WTC11 (cell line): ENCODE results near the gene TMEM40. TPM values are rescaled to one million over a fixed set of nuclear protein-coding genes. Genes with fewer than 3 reads are reported as not detected.

Experiments
- ATAC-seq: fragments of 200-7000 bp; cut with Tn5 transposase; 2 replicates; pipeline ENCODE4 v1.10.0; 2021; ENCODE audit warnings: mild to moderate bottlenecking, moderate library complexity
- CTCF ChIA-PET: fragments of 300-600 bp; sonication (Branson Sonifier 250); formaldehyde crosslinking; loops from one replicate; lab custom pipeline; 2021; ENCODE audit warnings: antibody characterized with exemption; lab: Charles Lee
- POLR2A ChIA-PET: fragments of 350-600 bp; sonication (Branson Sonifier 250); formaldehyde crosslinking; loops from one replicate; lab custom pipeline; 2021; ENCODE audit warnings: antibody characterized with exemption; lab: Charles Lee
- DNase-seq: peaks from one replicate; pipeline ENCODE4 v3.0.0; 2021; ENCODE audit warnings: low spot score
- H3K27ac Mint-ChIP-seq: 2 replicates; pipeline ENCODE4 v1.8.0; 2021; ENCODE audit warnings: mixed read lengths
- H3K27me3 Mint-ChIP-seq: 2 replicates; pipeline ENCODE4 v1.8.0; 2021; ENCODE audit warnings: low read depth, mild to moderate bottlenecking, moderate library complexity, mixed read lengths
- H3K36me3 Mint-ChIP-seq: 2 replicates; pipeline ENCODE4 v1.8.0; 2021; ENCODE audit warnings: mixed read lengths
- H3K4me1 Mint-ChIP-seq: 2 replicates; pipeline ENCODE4 v1.8.0; 2022; ENCODE audit warnings: mixed read lengths
- H3K4me3 Mint-ChIP-seq: 2 replicates; pipeline ENCODE4 v1.8.0; 2021; ENCODE audit warnings: mild to moderate bottlenecking, moderate library complexity, mixed read lengths
- H3K9me3 Mint-ChIP-seq: 2 replicates; pipeline ENCODE4 v1.8.0; 2021; ENCODE audit warnings: mixed read lengths
- CREB1 ChIP-seq: sonication (generic); formaldehyde crosslinking; IDR thresholded peaks from 2 replicates; pipeline ENCODE4 v1.8.0; 2023; ENCODE audit warnings: mild to moderate bottlenecking, missing genetic modification reagents
- ESRRA ChIP-seq: sonication (generic); formaldehyde crosslinking; IDR thresholded peaks from 2 replicates; pipeline ENCODE4 v1.8.1; 2022; ENCODE audit warnings: mild to moderate bottlenecking, missing genetic modification reagents, borderline replicate concordance
- GABPB1 ChIP-seq: sonication (generic); formaldehyde crosslinking; IDR thresholded peaks from 2 replicates; pipeline ENCODE4 v1.8.1; 2023; ENCODE audit warnings: mild to moderate bottlenecking, missing genetic modification reagents
- KAT7 ChIP-seq: sonication (generic); formaldehyde crosslinking; IDR thresholded peaks from 2 replicates; pipeline ENCODE4 v1.8.1; 2023; ENCODE audit warnings: missing genetic modification reagents, mild to moderate bottlenecking, borderline replicate concordance
- NR3C1 ChIP-seq: sonication (generic); formaldehyde crosslinking; conservative IDR thresholded peaks from 2 replicates; pipeline ENCODE4 v1.8.1; 2023; ENCODE audit warnings: low read depth, mild to moderate bottlenecking, missing genetic modification reagents
- PREB ChIP-seq: sonication (generic); formaldehyde crosslinking; IDR thresholded peaks from 2 replicates; pipeline ENCODE4 v1.8.1; 2022; ENCODE audit warnings: mild to moderate bottlenecking, missing genetic modification reagents, moderate library complexity, borderline replicate concordance
- SP1 ChIP-seq: sonication (generic); formaldehyde crosslinking; conservative IDR thresholded peaks from 2 replicates; pipeline ENCODE4 v1.8.1; 2022; ENCODE audit warnings: missing genetic modification reagents
- TP53 ChIP-seq: sonication (generic); formaldehyde crosslinking; IDR thresholded peaks from 2 replicates; pipeline ENCODE4 v1.8.1; 2023; ENCODE audit warnings: mild to moderate bottlenecking, missing genetic modification reagents
- ZMAT4 ChIP-seq: fragments of 250-450 bp; sonication (Bioruptor Pico); IDR thresholded peaks from 2 replicates; pipeline ENCODE4 v1.9.0; 2021; ENCODE audit warnings: mild to moderate bottlenecking
- ZNF121 ChIP-seq: sonication (generic); formaldehyde crosslinking; IDR thresholded peaks from 2 replicates; pipeline ENCODE4 v1.8.0; 2023; ENCODE audit warnings: missing genetic modification reagents
- ZNF396 ChIP-seq: fragments of 250-450 bp; sonication (Bioruptor Pico); IDR thresholded peaks from 2 replicates; pipeline ENCODE4 v1.8.0; 2021; ENCODE audit warnings: mild to moderate bottlenecking, moderate library complexity, borderline replicate concordance
- ZNF416 ChIP-seq: fragments of 250-450 bp; sonication (Bioruptor Pico); IDR thresholded peaks from 2 replicates; pipeline ENCODE4 v1.9.0; 2021; ENCODE audit warnings: mild to moderate bottlenecking, inconsistent platforms
- ZNF671 ChIP-seq: fragments of 250-450 bp; sonication (Bioruptor Pico); IDR thresholded peaks from 2 replicates; pipeline ENCODE4 v1.8.0; 2021; ENCODE audit warnings: mild to moderate bottlenecking
- total RNA-seq: library from RNA; stranded (reverse); gene quantifications from 3 replicates; pipeline ENCODE4 v1.2.3, GENCODE V29; 2021
- TF ChIP-seq, protein P1 (sequence below): sonication (generic); formaldehyde crosslinking; IDR thresholded peaks from 2 replicates; pipeline ENCODE4 v1.8.0; 2022; ENCODE audit warnings: missing genetic modification reagents
- TF ChIP-seq, protein P2 (sequence below): sonication (generic); formaldehyde crosslinking; IDR thresholded peaks from 2 replicates; pipeline ENCODE4 v1.8.0; 2023; ENCODE audit warnings: missing genetic modification reagents, mild to moderate bottlenecking, borderline replicate concordance
- TF ChIP-seq, protein P3 (sequence below): fragments of 250-450 bp; sonication (Bioruptor Pico); IDR thresholded peaks from 2 replicates; pipeline ENCODE4 v1.8.0; 2021; ENCODE audit warnings: mild to moderate bottlenecking
- TF ChIP-seq, protein P4 (sequence below): sonication (generic); formaldehyde crosslinking; IDR thresholded peaks from 2 replicates; pipeline ENCODE4 v1.8.1; 2022; ENCODE audit warnings: low read depth, mild to moderate bottlenecking, moderate library complexity, missing genetic modification reagents, borderline replicate concordance
- TF ChIP-seq, protein P5 (sequence below): fragments of 250-450 bp; sonication (Bioruptor Pico); IDR thresholded peaks from 2 replicates; pipeline ENCODE4 v1.9.0; 2021; ENCODE audit warnings: moderate library complexity, mild to moderate bottlenecking, inconsistent platforms, borderline replicate concordance
- TF ChIP-seq, protein P6 (sequence below): sonication (generic); formaldehyde crosslinking; IDR thresholded peaks from 2 replicates; pipeline ENCODE4 v1.8.0; 2022; ENCODE audit warnings: mild to moderate bottlenecking, missing genetic modification reagents

The TMEM40 gene
- total RNA-seq, 1 experiment from 2014 or later, result 0.17 TPM

- Mint-ChIP-seq H3K36me3 (no peaks in the 10 kb centered on the region), H3K4me1 (peaks cover 4% of the 10 kb centered on the region), H3K9me3 (peaks cover 6% of the 10 kb centered on the region), H3K4me3 (no peak overlapping the region), H3K27ac (no peak overlapping the region), H3K27me3 (no peaks in the 10 kb centered on the region; the same call in 1 of the 2 replicates)
- CTCF ChIA-PET, result interaction anchor here (1.2 kb wide), 1 partner anchor 30 kb away, joined by 3 read pairs; no protein-coding TSS in a partner anchor
- DNase-seq (no peak), ATAC-seq (no peak)
- no peak for TF ChIP-seq ZNF671
- TF ChIP-seq PREB, result no peak
- TF ChIP-seq, protein P1, sequence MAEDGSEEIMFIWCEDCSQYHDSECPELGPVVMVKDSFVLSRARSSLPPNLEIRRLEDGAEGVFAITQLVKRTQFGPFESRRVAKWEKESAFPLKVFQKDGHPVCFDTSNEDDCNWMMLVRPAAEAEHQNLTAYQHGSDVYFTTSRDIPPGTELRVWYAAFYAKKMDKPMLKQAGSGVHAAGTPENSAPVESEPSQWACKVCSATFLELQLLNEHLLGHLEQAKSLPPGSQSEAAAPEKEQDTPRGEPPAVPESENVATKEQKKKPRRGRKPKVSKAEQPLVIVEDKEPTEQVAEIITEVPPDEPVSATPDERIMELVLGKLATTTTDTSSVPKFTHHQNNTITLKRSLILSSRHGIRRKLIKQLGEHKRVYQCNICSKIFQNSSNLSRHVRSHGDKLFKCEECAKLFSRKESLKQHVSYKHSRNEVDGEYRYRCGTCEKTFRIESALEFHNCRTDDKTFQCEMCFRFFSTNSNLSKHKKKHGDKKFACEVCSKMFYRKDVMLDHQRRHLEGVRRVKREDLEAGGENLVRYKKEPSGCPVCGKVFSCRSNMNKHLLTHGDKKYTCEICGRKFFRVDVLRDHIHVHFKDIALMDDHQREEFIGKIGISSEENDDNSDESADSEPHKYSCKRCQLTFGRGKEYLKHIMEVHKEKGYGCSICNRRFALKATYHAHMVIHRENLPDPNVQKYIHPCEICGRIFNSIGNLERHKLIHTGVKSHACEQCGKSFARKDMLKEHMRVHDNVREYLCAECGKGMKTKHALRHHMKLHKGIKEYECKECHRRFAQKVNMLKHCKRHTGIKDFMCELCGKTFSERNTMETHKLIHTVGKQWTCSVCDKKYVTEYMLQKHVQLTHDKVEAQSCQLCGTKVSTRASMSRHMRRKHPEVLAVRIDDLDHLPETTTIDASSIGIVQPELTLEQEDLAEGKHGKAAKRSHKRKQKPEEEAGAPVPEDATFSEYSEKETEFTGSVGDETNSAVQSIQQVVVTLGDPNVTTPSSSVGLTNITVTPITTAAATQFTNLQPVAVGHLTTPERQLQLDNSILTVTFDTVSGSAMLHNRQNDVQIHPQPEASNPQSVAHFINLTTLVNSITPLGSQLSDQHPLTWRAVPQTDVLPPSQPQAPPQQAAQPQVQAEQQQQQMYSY (CRISPR knock-in tag), result no peak
- TF ChIP-seq CREB1 (CRISPR knock-in tag), result no peak
- TF ChIP-seq, protein P2, sequence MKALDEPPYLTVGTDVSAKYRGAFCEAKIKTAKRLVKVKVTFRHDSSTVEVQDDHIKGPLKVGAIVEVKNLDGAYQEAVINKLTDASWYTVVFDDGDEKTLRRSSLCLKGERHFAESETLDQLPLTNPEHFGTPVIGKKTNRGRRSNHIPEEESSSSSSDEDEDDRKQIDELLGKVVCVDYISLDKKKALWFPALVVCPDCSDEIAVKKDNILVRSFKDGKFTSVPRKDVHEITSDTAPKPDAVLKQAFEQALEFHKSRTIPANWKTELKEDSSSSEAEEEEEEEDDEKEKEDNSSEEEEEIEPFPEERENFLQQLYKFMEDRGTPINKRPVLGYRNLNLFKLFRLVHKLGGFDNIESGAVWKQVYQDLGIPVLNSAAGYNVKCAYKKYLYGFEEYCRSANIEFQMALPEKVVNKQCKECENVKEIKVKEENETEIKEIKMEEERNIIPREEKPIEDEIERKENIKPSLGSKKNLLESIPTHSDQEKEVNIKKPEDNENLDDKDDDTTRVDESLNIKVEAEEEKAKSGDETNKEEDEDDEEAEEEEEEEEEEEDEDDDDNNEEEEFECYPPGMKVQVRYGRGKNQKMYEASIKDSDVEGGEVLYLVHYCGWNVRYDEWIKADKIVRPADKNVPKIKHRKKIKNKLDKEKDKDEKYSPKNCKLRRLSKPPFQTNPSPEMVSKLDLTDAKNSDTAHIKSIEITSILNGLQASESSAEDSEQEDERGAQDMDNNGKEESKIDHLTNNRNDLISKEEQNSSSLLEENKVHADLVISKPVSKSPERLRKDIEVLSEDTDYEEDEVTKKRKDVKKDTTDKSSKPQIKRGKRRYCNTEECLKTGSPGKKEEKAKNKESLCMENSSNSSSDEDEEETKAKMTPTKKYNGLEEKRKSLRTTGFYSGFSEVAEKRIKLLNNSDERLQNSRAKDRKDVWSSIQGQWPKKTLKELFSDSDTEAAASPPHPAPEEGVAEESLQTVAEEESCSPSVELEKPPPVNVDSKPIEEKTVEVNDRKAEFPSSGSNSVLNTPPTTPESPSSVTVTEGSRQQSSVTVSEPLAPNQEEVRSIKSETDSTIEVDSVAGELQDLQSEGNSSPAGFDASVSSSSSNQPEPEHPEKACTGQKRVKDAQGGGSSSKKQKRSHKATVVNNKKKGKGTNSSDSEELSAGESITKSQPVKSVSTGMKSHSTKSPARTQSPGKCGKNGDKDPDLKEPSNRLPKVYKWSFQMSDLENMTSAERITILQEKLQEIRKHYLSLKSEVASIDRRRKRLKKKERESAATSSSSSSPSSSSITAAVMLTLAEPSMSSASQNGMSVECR (CRISPR knock-in tag), result no peak
- TF ChIP-seq, protein P3, sequence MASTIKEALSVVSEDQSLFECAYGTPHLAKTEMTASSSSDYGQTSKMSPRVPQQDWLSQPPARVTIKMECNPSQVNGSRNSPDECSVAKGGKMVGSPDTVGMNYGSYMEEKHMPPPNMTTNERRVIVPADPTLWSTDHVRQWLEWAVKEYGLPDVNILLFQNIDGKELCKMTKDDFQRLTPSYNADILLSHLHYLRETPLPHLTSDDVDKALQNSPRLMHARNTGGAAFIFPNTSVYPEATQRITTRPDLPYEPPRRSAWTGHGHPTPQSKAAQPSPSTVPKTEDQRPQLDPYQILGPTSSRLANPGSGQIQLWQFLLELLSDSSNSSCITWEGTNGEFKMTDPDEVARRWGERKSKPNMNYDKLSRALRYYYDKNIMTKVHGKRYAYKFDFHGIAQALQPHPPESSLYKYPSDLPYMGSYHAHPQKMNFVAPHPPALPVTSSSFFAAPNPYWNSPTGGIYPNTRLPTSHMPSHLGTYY (CRISPR knock-in tag), result no peak
- POLR2A ChIA-PET, result interaction anchor here (0.6 kb wide), 1 partner anchor 492 kb away, joined by 3 read pairs; no protein-coding TSS in a partner anchor
Measured at GRCh38 chr3:12737319-12737718, 21.7 kb downstream of the TMEM40 start.

- Mint-ChIP-seq H3K27ac (no peak overlapping the region), H3K36me3 (no peaks in the 10 kb centered on the region)
- no peak for DNase-seq
- TF ChIP-seq ZNF121 (CRISPR knock-in tag), result no peak
- TF ChIP-seq NR3C1 (CRISPR knock-in tag), result no peak
- no peak for TF ChIP-seq KAT7 (CRISPR knock-in tag)
- TF ChIP-seq, protein P4, sequence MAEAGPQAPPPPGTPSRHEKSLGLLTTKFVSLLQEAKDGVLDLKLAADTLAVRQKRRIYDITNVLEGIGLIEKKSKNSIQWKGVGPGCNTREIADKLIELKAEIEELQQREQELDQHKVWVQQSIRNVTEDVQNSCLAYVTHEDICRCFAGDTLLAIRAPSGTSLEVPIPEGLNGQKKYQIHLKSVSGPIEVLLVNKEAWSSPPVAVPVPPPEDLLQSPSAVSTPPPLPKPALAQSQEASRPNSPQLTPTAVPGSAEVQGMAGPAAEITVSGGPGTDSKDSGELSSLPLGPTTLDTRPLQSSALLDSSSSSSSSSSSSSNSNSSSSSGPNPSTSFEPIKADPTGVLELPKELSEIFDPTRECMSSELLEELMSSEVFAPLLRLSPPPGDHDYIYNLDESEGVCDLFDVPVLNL (CRISPR knock-in tag), result no peak
- no peak for TF ChIP-seq SP1 (CRISPR knock-in tag)
- TF ChIP-seq, protein P5, sequence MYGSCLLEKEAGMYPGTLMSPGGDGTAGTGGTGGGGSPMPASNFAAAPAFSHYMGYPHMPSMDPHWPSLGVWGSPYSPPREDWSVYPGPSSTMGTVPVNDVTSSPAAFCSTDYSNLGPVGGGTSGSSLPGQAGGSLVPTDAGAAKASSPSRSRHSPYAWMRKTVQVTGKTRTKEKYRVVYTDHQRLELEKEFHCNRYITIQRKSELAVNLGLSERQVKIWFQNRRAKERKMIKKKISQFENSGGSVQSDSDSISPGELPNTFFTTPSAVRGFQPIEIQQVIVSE (CRISPR knock-in tag), result no peak
- no peak for TF ChIP-seq ESRRA (CRISPR knock-in tag)
- no peak for TF ChIP-seq ZMAT4 (CRISPR knock-in tag)
- no peak for TF ChIP-seq TP53 (CRISPR knock-in tag)
- no peak for TF ChIP-seq ZNF396
- TF ChIP-seq GABPB1 (CRISPR knock-in tag), result no peak
- no peak for TF ChIP-seq ZNF416 (CRISPR knock-in tag)
- TF ChIP-seq, protein P6, sequence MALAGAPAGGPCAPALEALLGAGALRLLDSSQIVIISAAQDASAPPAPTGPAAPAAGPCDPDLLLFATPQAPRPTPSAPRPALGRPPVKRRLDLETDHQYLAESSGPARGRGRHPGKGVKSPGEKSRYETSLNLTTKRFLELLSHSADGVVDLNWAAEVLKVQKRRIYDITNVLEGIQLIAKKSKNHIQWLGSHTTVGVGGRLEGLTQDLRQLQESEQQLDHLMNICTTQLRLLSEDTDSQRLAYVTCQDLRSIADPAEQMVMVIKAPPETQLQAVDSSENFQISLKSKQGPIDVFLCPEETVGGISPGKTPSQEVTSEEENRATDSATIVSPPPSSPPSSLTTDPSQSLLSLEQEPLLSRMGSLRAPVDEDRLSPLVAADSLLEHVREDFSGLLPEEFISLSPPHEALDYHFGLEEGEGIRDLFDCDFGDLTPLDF (CRISPR knock-in tag), result no peak
- TF ChIP-seq, all 79 proteins: peak for 0
- ATAC-seq, result no peak
- Mint-ChIP-seq H3K9me3 (peaks cover 9% of the 10 kb centered on the region), H3K4me3 (no peak overlapping the region), H3K27me3 (no peaks in the 10 kb centered on the region; the same call in 1 of the 2 replicates), H3K4me1 (peaks cover 4% of the 10 kb centered on the region)
- POLR2A ChIA-PET, result no interaction called here
- CTCF ChIA-PET, result no interaction called here
Measured at GRCh38 chr3:12734960-12735359, 24.1 kb downstream of the TMEM40 start.
